Esophagus muscularis mucosa (tissue), 4 donors: ENCODE results near the gene DMD. TPM values are rescaled to one million over a fixed set of nuclear protein-coding genes. Genes with fewer than 3 reads are reported as not detected.

Experiments used
- DNase-seq: peaks from one replicate; pipeline ENCODE4 v3.0.0-alpha.2; 2017; ENCODE audit errors: extremely low spot score
- H3K27ac ChIP-seq, 4 donors: fragments of 200-600 bp; sonication (generic); replicated peaks in 1 of 4; 1 replicate in 3 of 4; 2 replicates in 1 of 4; pipeline ENCODE4 v1.5.1; 2016 to 2019; ENCODE audit warnings: mild to moderate bottlenecking in 1 of 4
- H3K27me3 ChIP-seq, 4 donors: fragments of 200-600 bp; sonication (generic); one replicate each; pipeline versions ENCODE4 v1.5.1 to v1.6.0; 2016 to 2019
- H3K36me3 ChIP-seq, 4 donors: fragments of 200-600 bp; sonication (generic); one replicate each; pipeline ENCODE4 v1.5.1; 2016 to 2019
- H3K4me1 ChIP-seq, 4 donors: fragments of 200-600 bp; sonication (generic); one replicate each; pipeline ENCODE4 v1.5.1; 2016 to 2019
- H3K4me3 ChIP-seq, 4 donors: fragments of 200-600 bp; sonication (generic); 1 replicate in 2 of 4; 2 replicates in 2 of 4; pipeline ENCODE4 v1.5.1; 2016 to 2019; ENCODE audit warnings: mild to moderate bottlenecking in 4 of 4, moderate library complexity in 1 of 4
- H3K9me3 ChIP-seq, 4 donors: fragments of 200-600 bp; sonication (generic); 1 replicate in 3 of 4; 2 replicates in 1 of 4; pipeline ENCODE4 v1.5.1; 2016 to 2019
- CTCF ChIP-seq, 3 experiments: fragments of 200-600 bp in 2 of 3; fragments of 450-650 bp in 1 of 3; sonication (generic) in 2 of 3; IDR thresholded peaks; one replicate each; pipeline ENCODE4 v1.5.1; 2017 to 2019; ENCODE audit warnings: antibody characterized with exemption in 3 of 3, mild to moderate bottlenecking in 2 of 3, moderate library complexity in 1 of 3
- EP300 ChIP-seq: sonication (generic); formaldehyde crosslinking; IDR thresholded peaks from one replicate; pipeline ENCODE4 v1.6.1; 2017; ENCODE audit warnings: antibody characterized with exemption
- POLR2A ChIP-seq: fragments of 450-650 bp; IDR thresholded peaks from one replicate; pipeline ENCODE4 v1.6.1; 2017; ENCODE audit warnings: antibody characterized with exemption, moderate library complexity, mild to moderate bottlenecking, low read depth
- POLR2AphosphoS5 ChIP-seq, 2 donors: sonication (generic); formaldehyde crosslinking; IDR thresholded peaks; one replicate each; pipeline ENCODE4 v1.6.1; 2017; ENCODE audit warnings: antibody characterized with exemption in 2 of 2
- WGBS: methylation state at CpG from one replicate; pipeline ENCODE4 v1.1.5; 2018; 5-methylcytosine and 5-hydroxymethylcytosine counted together
- intact Hi-C: fragments of 100-400 bp; cut with DNase I; formaldehyde crosslinking; loops from one replicate; pipeline ENCODE4 v1.15.1; 2023
- total RNA-seq, 4 donors: library from RNA; depleted of rRNA; stranded (reverse); fragments of >200 nt; gene quantifications; one replicate each; pipeline versions ENCODE4 v1.1.0 to v1.2.1, GENCODE V29; 2016

DMD gene
- total RNA-seq, 4 donors from 2014 or later, result 127 to 210 (median 188) TPM

- no peaks in the 10 kb centered on the region for H3K27me3 ChIP-seq
- no peaks in the 10 kb centered on the region for H3K36me3 ChIP-seq
- no peak overlapping the region for H3K4me3 ChIP-seq
- intact Hi-C loops, result no loop called here
- 71% methylated on average over 1 of the region's 1 CpG for WGBS
- H3K27ac ChIP-seq, result no peak overlapping the region
- DNase-seq, result no peak
- TF ChIP-seq POLR2AphosphoS5 (IDR thresholded peaks at IDR 0.05) (no peak), POLR2A (no peak), EP300 (no peak), CTCF (IDR thresholded peaks at IDR 0.05) (no peak)
- H3K9me3 ChIP-seq, result no peaks in the 10 kb centered on the region
- H3K4me1 ChIP-seq, result no peaks in the 10 kb centered on the region
Observed at GRCh38 chrX:31796624-31797023, 1414.7 kb downstream of the DMD start.

- intact Hi-C loops, result no loop called here
- H3K9me3 ChIP-seq, result no peaks in the 10 kb centered on the region
- no peaks in the 10 kb centered on the region for H3K4me1 ChIP-seq
- 43% methylated on average over 4 of the region's 5 CpGs for WGBS
- no peak for DNase-seq
- H3K27me3 ChIP-seq, result no peaks in the 10 kb centered on the region
- no peak overlapping the region for H3K27ac ChIP-seq
- H3K4me3 ChIP-seq, result no peak overlapping the region
- TF ChIP-seq POLR2A (no peak), CTCF (IDR thresholded peaks at IDR 0.05) (no peak), POLR2AphosphoS5 (IDR thresholded peaks at IDR 0.05) (no peak), EP300 (no peak)
- no peaks in the 10 kb centered on the region for H3K36me3 ChIP-seq
Observed at GRCh38 chrX:31747411-31747810, 1463.9 kb downstream of the DMD start.

DNA sequence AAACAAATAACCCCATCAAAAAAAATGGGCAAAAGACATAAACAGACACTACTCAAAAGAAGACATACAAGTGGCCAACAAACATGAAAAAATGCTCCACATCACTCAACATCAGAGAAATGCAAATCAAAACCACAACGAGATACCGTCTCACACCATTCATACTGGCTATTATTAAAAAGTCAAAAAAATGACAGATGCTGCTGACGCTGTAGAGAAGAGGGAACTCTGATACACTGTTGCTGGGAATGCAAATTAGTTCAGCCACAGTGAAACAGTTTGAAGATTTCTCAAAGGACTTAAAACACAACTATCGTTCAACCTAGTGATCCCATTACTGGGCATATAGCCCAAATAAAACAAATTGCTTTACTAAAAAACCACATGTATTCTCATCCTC lies 1468.3 kb downstream of the DMD start:
- no peaks in the 10 kb centered on the region for H3K36me3 ChIP-seq
- H3K4me3 ChIP-seq, result no peak overlapping the region
- TF ChIP-seq CTCF (IDR thresholded peaks at IDR 0.05) (no peak), POLR2A (no peak), EP300 (no peak)
- no peaks in the 10 kb centered on the region for H3K27me3 ChIP-seq
- no peaks in the 10 kb centered on the region for H3K4me1 ChIP-seq
- intact Hi-C loops, result no loop called here
- 89% methylated on average over 4 of the region's 4 CpGs for WGBS
- H3K27ac ChIP-seq, result no peak overlapping the region
- H3K9me3 ChIP-seq, result no peaks in the 10 kb centered on the region
- no peak for DNase-seq

GRCh38 chrX:31717474-31717873 lies 1493.9 kb downstream of the DMD start:
- Histone ChIP-seq H3K36me3 (no peaks in the 10 kb centered on the region), H3K4me1 (no peaks in the 10 kb centered on the region), H3K27me3 (no peaks in the 10 kb centered on the region), H3K4me3 (no peak overlapping the region), H3K9me3 (no peaks in the 10 kb centered on the region), H3K27ac (no peak overlapping the region)
- no peak for DNase-seq
- TF ChIP-seq POLR2AphosphoS5 (IDR thresholded peaks at IDR 0.05) (no peak), CTCF (IDR thresholded peaks at IDR 0.05) (no peak), EP300 (no peak), POLR2A (no peak)
- WGBS, result 74% methylated on average over 2 of the region's 2 CpGs
- intact Hi-C loops, result no loop called here

DNA sequence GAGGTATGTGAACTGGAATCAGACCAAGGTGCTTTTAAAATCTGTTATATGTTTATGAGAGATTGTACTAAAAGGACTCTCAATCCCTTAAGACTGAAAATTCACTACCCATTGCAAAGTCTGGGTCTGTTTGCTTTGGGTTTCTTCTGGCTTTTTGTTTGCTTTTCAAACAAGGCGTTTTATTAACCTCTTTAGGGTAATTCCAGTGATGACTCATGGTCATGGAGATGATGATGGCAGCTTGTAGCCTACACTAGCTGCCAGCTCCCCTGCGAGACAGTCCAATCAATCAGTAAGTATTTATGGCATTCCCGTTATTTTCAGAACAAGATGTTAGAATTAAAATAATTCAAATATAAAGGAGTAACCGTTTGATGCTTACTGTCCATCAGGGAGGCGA lies 1495.7 kb downstream of the DMD start:
- intact Hi-C loops, result no loop called here

More for the DNA sequence above, 1495.7 kb downstream of the DMD start:
- no peaks in the 10 kb centered on the region for H3K4me1 ChIP-seq
- 72% methylated on average over 5 of the region's 5 CpGs for WGBS
- no peaks in the 10 kb centered on the region for H3K27me3 ChIP-seq
- no peaks in the 10 kb centered on the region for H3K36me3 ChIP-seq
- TF ChIP-seq EP300, result no peak
- no peak overlapping the region for H3K27ac ChIP-seq
- no peak for DNase-seq
- no peaks in the 10 kb centered on the region for H3K9me3 ChIP-seq
- no peak overlapping the region for H3K4me3 ChIP-seq
